ENCODE results near the gene MYCBP2.

DNA sequence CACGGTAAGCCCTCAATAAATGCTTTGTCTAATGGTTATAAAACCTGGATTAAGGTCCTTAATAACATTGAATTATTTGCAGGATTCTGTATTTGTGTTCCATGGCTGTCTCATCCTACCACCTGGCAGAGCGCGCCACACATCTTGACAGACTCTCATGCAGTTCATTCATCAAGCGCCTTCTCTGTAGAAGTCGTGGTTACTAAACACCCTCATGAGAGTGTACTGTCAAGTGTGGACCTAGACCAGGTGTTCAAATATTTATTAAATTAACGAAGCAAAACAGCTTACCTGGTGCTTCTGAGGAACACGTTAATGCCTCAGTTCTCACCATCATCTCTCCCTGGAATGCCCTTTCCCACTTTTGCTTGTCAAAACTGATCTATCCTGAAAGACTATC, 286.8 kb downstream of the MYCBP2 start:
- TF ChIP-seq CTCF (conservative IDR thresholded peaks at IDR 0.05; ENCODE audit: low read depth, low read length): no peak
- no peak for TF ChIP-seq EZH2 (IDR thresholded peaks at IDR 0.05; ENCODE audit: low read length, unreplicated experiment)
